Activated T-helper 1 cell treated with anti-CD3 and anti-CD28 coated beads, Interleukin-2, amount 50 U/mL, for 16 hours (primary cell): Measurements from ENCODE around the gene CLEC19A.

Experiments used
- DNase-seq, 2 donors: peaks; one replicate each; pipeline ENCODE4 v3.0.0-alpha.2; 2020; ENCODE audit warnings: low read depth in 1 of 2, low spot score in 1 of 2

Gene CLEC19A

GRCh38 chr16:19284207-19284606 lies 1.3 kb upstream of the CLEC19A start:
- DNase-seq: no peak

DNA sequence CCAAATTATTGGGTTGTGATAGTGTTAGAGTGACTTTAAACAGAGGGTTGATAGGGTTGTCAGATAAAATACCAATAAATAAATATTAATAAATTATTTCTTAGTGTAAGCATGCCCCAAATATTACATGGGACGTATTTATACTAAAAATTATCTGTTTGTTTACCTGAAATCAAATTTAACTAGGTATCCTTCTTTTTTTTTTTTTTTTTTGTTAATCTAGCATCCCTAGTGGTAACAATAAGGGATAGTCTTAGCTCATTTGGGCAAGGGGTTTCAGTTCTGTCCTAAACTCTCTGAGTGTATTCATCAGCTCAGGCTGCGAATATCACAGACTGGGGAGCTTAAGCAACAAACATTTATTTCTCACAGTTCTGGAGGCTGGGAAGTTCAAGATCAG lies 1.3 kb downstream of the CLEC19A start:
- no peak for DNase-seq

- no peak for DNase-seq
Observed at GRCh38 chr16:19287241-19287640, 1.7 kb downstream of the CLEC19A start.

DNA sequence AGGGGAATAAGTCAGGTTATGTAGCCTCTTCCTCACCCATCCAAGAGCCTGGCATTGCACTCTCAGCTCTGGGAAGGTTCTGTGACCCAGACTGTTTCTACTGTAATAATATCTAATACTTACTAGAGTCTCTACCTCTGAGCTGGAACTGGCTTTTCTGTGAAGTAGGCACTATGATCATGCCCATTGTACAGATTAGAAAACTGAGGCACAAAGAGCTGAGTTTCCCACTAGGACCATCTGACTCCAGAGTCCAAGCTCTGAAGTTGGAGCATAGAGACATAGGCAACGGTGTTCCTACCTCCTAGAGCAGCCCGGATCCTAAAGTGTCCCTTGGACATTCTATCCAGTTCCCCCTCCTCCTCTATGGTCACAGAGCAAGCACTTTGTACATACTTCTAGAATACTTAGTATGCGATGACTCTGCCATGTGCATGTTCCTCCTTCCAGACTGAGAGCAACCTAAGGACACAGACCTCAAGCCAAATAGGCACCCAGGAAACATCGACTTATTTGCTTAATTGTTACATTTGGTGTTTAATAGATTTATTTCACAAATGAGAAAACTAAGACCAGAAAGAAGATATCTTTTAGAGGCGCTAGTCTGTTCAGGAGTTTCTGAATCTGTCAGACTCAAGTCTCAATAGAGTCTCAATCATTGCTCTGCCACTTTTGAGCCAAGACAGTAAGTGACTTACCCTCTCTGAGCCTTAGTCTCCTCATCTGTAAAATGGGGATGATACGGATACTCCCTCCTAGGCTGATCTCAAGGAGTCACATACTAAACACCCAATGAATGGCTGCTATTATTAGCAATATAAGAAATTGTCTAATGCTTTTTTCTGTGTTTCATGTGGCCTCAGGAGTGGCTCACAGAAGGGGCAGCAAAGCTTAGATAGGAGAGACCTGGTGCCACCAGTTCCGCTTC lies 3.6 kb downstream of the CLEC19A start:
- no peak for DNase-seq

- DNase-seq: no peak
Observed at GRCh38 chr16:19289811-19290485, 4.4 kb downstream of the CLEC19A start.

DNA sequence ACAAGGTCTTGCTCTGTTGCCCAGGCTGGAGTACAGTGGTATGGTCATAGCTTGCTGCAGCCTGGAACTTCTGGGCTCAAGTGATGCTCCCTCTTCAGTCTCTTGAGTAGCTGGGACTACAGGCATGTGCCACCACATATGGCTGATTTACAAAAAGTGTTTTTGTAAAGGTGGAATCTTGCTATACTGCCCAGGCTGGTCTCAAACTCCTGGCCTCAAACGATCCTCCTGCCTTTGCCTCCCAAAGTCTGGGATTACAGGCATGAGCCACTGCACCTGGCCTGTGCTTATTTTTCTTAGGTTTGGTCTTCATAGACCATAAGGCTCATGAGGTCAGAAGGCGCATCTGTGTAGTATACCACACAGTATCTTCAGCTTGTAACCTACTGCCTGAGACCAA lies 5.3 kb downstream of the CLEC19A start:
- DNase-seq: no peak

- DNase-seq: no peak
Observed at GRCh38 chr16:19291475-19291874, 5.9 kb downstream of the CLEC19A start.

GRCh38 chr16:19292186-19292585 lies 6.7 kb downstream of the CLEC19A start:
- DNase-seq: no peak

GRCh38 chr16:19294156-19294649 lies 8.7 kb downstream of the CLEC19A start:
- no peak for DNase-seq

DNA sequence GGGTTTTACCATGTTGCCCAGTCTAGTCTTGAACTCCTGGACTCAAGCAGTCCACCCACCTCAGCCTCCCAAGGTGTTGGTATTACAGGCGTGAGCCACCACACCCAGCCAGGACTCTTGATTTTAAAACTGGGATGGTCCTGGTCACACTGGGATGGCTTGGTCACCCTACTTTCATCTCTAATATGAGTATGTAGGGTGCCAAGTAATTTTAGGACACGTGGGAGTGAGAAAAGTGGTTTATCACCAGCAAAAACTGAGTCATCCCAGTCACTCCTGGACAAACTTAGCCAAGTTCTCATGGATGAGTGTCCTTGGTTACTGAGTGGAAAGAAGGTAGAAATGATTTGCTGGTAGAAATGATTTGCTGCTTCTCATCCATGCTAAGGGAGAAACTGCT lies 9.9 kb downstream of the CLEC19A start:
- DNase-seq: no peak

GRCh38 chr16:19297454-19297853 lies 11.9 kb downstream of the CLEC19A start:
- DNase-seq: no peak

- DNase-seq: no peak
Observed at GRCh38 chr16:19299565-19299964, 14.0 kb downstream of the CLEC19A start.

- no peak for DNase-seq
Observed at GRCh38 chr16:19301931-19302330, 16.4 kb downstream of the CLEC19A start.

DNA sequence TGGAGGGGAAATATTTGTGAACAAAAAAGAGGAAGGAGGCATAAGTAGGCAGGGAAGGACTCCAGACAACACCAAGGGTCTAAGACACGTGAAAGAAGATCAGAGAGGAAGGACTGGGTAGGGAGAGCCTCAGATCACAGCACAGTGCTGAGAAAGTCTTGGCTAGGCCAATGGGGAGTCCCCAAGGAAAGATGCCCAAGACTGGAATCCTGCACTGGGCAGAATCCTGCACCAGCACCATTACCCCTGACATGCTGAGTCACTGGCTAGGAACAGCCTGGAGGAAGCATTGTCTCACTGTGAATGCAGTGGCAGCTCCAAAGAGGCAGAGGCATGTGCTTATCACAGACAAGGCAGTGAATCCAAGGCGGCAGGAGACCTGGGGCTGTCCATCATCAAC lies 19.2 kb downstream of the CLEC19A start:
- DNase-seq: no peak

- no peak for DNase-seq
Observed at GRCh38 chr16:19305443-19305842, 19.9 kb downstream of the CLEC19A start.

GRCh38 chr16:19307587-19308241 lies 22.2 kb downstream of the CLEC19A start:
- DNase-seq: no peak

- DNase-seq: no peak
Observed at GRCh38 chr16:19308392-19308791, 22.9 kb downstream of the CLEC19A start.

DNA sequence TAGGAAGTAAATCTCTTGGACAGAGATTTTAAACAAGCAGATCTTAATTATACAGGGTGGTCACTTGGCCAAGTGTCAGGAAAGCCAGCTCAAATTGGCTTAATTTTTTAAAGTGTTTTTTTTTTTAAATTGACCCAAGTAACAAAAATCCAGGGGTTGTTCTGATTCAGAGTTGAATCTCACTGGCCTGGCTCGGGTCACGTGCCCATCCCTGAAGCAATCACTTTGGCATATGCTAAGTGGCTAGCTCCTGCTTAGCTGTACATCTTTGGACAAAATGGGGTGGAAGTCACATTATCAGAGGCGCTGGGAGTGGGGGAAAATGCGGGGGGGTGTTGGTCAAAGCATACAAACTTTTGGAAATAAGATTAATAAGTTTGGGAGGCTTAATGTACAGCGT lies 23.6 kb downstream of the CLEC19A start:
- no peak for DNase-seq

DNA sequence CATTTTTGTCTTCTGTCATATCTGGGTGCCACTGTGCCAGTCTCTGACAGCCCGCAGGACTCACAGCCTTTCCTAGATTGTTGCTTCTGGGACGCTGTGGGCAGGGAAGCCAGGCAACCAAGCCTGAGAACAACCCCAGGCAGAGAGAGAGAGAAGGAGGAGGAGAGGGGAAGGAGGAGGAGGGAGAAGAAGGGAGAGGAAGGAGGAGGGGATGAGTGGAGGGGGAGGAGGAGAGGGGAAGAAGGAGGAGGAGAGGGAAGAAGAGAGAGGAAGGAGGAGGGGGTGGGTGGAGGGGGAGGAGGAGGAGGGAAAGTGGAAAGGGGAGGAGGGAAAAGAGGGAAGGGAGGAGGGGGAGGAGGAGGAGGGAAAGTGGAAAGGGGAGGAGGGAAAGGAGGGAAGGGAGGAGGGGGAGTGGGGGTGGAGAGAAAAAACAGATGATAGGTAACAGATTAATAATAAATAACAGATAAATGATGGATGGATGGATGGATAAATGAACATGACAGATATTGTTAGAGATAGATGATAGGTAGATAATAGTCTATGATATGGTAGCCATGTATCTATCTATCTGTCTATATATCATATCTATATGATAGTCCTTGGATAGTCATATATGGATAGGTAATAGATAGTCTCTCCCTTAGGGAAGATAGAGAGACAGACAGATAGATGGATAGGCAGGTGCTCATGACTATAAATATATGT lies 29.3 kb downstream of the CLEC19A start:
- DNase-seq: no peak

- DNase-seq: no peak
Observed at GRCh38 chr16:19315889-19316433, 30.4 kb downstream of the CLEC19A start.

GRCh38 chr16:19316846-19317245 lies 31.3 kb downstream of the CLEC19A start:
- DNase-seq: no peak
